ENCODE results near the gene GRSF1.

- TF ChIP-seq EZH2 (IDR thresholded peaks at IDR 0.05; ENCODE audit: insufficient read depth, poor library complexity, severe bottlenecking) (no peak), EZH2phosphoT487 (IDR thresholded peaks at IDR 0.05; ENCODE audit: insufficient read depth, low read depth) (no peak)
Measured at GRCh38 chr4:70833675-70834074, 6.0 kb downstream of the GRSF1 start.
